GM12878 (cell line): ENCODE data around the gene LEP. TPM values are rescaled to one million over a fixed set of nuclear protein-coding genes. Genes with fewer than 3 reads are reported as not detected.

Experiments used
- JUND ChIP-seq: IDR thresholded peaks from 2 replicates; pipeline ENCODE4 v1.6.1; 2012; ENCODE audit warnings: low read depth, mild to moderate bottlenecking, low read length, improper control_type of control experiment, moderate library complexity
- KLF5 ChIP-seq: fragments of 450-650 bp; IDR thresholded peaks from 2 replicates; pipeline ENCODE4 v1.6.1; 2014; ENCODE audit warnings: mild to moderate bottlenecking; ENCODE audit not compliant: partially characterized antibody
- MTA2 ChIP-seq: fragments of 450-650 bp; IDR thresholded peaks from 2 replicates; pipeline ENCODE4 v1.6.1; 2016; ENCODE audit warnings: low read depth, mild to moderate bottlenecking, moderate library complexity
- RAD21 ChIP-seq: IDR thresholded peaks from 2 replicates; pipeline ENCODE4 v1.6.1; 2011; ENCODE audit warnings: mild to moderate bottlenecking, low read depth, low read length, moderate library complexity; ENCODE audit not compliant: insufficient read depth
- STAT3 ChIP-seq: IDR thresholded peaks from 2 replicates; pipeline ENCODE4 v1.6.1; 2011; ENCODE audit warnings: low read depth, low read length, improper control_type of control experiment
- ZBED1 ChIP-seq: IDR thresholded peaks from 2 replicates; pipeline ENCODE4 v1.6.1; 2016; ENCODE audit warnings: borderline replicate concordance
- ZBTB33 ChIP-seq: fragments of 450-650 bp; IDR thresholded peaks from 2 replicates; pipeline ENCODE4 v1.6.1; 2017; ENCODE audit warnings: mild to moderate bottlenecking
- ZNF274 ChIP-seq: IDR thresholded peaks from one replicate; pipeline ENCODE4 v1.8.0; 2011; ENCODE audit not compliant: insufficient read length, insufficient read depth
- polyA plus RNA-seq, 11 experiments: library from polyadenylated mRNA; depleted of rRNA in 4 of 11; unstranded in 6 of 11; stranded (reverse) in 5 of 11; fragments of >200 nt; fragmentation: Nextera tagmentation in 4 of 11; fragmentation: Illumina TruSeq in 1 of 11; extraction: Ambion mirVana in 4 of 11; extraction: Trizol in 1 of 11; gene quantifications; 1 replicate in 1 of 11; 2 replicates in 10 of 11; pipeline versions ENCODE4 v1.2.1 to v1.2.3, GENCODE V29; 2011 to 2016; ENCODE audit warnings: inconsistent platforms in 2 of 11, missing spikeins in 2 of 11, low read depth in 1 of 11
- total RNA-seq, 4 experiments: library from RNA; depleted of rRNA in 3 of 4; stranded (reverse); fragments of >200 nt in 3 of 4; fragmentation: Illumina TruSeq in 1 of 4; extraction: Trizol in 1 of 4; gene quantifications; 2 replicates each; pipeline versions ENCODE4 v1.2.1 to v1.2.3, GENCODE V29; 2013 to 2021
- TF ChIP-seq, protein P1 (sequence below): fragments of 450-650 bp; IDR thresholded peaks from 2 replicates; pipeline ENCODE4 v1.6.1; 2016; ENCODE audit warnings: mild to moderate bottlenecking, moderate library complexity, borderline replicate concordance
- TF ChIP-seq, protein P2 (sequence below): fragments of 150-350 bp; IDR thresholded peaks from 2 replicates; pipeline ENCODE4 v1.6.1; 2014; ENCODE audit warnings: mild to moderate bottlenecking, low read depth, low read length

Gene LEP
- total and polyA plus RNA-seq, 10 of the 15 experiments (the other 5 are each of a cell fraction or from before 2014, with no cell fraction given), result not detected

- TF ChIP-seq, protein P1, sequence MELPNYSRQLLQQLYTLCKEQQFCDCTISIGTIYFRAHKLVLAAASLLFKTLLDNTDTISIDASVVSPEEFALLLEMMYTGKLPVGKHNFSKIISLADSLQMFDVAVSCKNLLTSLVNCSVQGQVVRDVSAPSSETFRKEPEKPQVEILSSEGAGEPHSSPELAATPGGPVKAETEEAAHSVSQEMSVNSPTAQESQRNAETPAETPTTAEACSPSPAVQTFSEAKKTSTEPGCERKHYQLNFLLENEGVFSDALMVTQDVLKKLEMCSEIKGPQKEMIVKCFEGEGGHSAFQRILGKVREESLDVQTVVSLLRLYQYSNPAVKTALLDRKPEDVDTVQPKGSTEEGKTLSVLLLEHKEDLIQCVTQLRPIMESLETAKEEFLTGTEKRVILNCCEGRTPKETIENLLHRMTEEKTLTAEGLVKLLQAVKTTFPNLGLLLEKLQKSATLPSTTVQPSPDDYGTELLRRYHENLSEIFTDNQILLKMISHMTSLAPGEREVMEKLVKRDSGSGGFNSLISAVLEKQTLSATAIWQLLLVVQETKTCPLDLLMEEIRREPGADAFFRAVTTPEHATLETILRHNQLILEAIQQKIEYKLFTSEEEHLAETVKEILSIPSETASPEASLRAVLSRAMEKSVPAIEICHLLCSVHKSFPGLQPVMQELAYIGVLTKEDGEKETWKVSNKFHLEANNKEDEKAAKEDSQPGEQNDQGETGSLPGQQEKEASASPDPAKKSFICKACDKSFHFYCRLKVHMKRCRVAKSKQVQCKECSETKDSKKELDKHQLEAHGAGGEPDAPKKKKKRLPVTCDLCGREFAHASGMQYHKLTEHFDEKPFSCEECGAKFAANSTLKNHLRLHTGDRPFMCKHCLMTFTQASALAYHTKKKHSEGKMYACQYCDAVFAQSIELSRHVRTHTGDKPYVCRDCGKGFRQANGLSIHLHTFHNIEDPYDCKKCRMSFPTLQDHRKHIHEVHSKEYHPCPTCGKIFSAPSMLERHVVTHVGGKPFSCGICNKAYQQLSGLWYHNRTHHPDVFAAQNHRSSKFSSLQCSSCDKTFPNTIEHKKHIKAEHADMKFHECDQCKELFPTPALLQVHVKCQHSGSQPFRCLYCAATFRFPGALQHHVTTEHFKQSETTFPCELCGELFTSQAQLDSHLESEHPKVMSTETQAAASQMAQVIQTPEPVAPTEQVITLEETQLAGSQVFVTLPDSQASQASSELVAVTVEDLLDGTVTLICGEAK, result no peak
- TF ChIP-seq KLF5 (no peak), ZNF274 (no peak), RAD21 (no peak), MTA2 (no peak), ZBED1 (no peak), ZBTB33 (no peak), JUND (no peak), STAT3 (no peak)
- TF ChIP-seq, protein P2, sequence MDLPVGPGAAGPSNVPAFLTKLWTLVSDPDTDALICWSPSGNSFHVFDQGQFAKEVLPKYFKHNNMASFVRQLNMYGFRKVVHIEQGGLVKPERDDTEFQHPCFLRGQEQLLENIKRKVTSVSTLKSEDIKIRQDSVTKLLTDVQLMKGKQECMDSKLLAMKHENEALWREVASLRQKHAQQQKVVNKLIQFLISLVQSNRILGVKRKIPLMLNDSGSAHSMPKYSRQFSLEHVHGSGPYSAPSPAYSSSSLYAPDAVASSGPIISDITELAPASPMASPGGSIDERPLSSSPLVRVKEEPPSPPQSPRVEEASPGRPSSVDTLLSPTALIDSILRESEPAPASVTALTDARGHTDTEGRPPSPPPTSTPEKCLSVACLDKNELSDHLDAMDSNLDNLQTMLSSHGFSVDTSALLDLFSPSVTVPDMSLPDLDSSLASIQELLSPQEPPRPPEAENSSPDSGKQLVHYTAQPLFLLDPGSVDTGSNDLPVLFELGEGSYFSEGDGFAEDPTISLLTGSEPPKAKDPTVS, result no peak
Observed at GRCh38 chr7:128197989-128198580, 43.0 kb upstream of the LEP start (continued).
